GM19240 (cell line): ENCODE results near the gene VSTM2B.

Experiments used
- DNase-seq: peaks from one replicate; pipeline ENCODE4 v3.0.0; 2011; ENCODE audit warnings: low spot score; ENCODE audit not compliant: insufficient read length

VSTM2B gene

DNA sequence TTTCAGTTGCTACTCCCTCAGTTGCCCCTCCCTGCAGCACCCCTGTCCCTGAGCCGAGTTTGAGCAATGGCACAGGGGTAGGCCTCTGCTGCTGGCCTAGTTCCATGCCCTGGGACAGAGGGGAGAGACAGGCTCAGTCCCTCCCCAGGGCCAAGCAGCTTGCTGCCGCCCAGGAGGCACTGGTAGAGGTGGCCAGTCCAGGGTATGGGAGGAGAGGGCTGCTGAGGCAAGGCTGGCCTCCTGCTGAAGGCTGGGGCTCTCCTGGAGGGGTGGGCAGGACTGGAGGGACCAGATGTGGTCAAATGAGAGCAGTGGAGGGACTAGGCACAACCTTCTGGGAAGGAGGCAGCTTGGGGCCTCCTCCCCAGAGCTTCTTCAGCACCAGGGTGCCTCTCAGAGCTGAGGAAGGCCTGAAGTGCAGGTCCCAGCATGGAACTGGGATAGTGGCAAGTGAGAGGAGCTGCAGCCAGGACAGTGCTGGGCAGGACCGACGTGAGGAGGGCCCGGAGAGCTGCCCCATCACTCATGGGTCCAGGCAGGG, 29.8 kb upstream of the VSTM2B start:
- DNase-seq = no peak

- DNase-seq = no peak
Observed at GRCh38 chr19:29497241-29497640, 28.6 kb upstream of the VSTM2B start.

- no peak for DNase-seq
Observed at GRCh38 chr19:29497686-29498436, 27.9 kb upstream of the VSTM2B start.

- DNase-seq = no peak
Observed at GRCh38 chr19:29499261-29499920, 26.4 kb upstream of the VSTM2B start.

- DNase-seq = no peak
Observed at GRCh38 chr19:29499921-29500590, 25.7 kb upstream of the VSTM2B start.

- DNase-seq = no peak
Observed at GRCh38 chr19:29501816-29502580, 23.8 kb upstream of the VSTM2B start.

DNA sequence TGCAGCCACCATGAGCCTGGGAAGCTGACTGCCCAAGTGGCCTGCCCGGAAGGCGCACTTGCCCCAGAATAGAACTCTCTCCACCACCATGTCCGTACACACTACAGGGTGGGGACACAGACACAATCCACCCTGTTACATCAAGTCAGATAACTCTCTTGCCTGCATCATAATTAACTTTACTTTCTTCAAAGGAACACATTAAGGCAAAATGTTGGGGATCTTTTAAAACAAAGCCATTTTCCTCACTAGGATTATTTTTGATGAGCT, 23.3 kb upstream of the VSTM2B start:
- DNase-seq = no peak

DNA sequence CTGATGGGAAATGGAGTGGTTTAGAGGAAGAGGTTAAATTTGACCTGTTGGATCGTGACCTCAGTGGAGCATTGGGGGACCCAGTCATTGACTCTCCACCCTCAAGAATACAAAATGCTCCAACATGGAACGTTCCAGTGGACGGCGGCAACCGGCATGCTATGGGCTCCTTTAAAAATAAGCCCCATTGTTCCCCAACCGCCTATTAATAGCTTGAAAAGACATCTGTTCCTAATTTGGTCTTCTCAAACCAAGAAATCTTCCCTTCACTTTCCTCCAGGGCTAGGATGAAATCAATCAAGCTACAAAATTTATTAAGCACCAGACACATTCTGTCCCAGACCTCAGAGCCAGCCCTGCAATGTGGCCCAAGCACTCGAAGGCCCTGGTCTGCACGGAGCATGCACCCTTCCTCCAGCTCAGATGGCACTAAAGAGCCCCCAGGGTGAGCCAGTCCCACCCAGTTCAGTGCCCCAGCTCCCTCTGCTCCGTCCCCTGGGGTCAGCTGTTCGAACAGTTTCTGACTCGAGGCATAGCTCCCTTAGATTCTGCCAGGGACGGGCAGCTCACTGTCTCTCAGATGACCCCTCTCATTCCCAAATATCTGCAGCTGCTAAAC, 22.5 kb upstream of the VSTM2B start:
- DNase-seq = no peak

DNA sequence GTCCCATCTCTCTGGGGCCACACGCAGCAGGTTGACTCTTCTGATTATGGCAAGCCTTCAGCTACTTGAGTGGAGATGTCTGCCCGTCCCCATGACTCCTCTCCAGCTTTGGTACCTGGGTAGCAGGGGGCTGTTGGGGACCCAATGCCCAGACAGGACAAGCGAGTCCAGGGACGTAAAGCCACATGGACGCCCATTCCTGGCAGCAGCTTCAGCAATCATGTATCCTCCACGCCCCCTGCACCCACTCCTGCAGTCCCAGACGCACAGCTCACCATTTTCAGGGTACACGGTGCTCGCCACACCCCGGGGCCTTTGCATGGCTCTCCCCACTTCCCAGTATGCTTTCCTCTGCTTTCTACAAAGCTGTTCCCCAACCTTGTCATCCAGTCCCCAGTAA, 22.0 kb upstream of the VSTM2B start:
- DNase-seq = no peak

DNA sequence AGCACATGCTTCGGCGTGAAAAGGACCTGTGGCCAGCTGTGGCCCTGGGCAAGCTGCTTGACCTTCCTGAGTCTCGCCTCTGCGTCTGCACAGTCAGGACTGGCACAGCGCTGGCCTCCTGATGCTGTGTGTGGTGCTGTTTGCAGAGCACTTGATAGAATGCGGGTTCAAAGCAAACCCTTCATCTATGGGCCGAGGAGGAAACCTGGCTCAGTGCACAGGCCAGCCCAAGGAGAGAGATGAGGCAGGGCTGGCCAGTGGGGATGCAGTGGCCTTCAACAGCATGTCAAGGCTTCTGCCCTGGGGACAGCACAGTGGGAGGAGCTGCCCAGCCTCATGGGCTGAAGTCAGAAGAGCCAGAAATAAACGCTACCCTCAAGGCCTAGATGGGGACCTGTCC, 21.3 kb upstream of the VSTM2B start:
- DNase-seq = no peak

DNA sequence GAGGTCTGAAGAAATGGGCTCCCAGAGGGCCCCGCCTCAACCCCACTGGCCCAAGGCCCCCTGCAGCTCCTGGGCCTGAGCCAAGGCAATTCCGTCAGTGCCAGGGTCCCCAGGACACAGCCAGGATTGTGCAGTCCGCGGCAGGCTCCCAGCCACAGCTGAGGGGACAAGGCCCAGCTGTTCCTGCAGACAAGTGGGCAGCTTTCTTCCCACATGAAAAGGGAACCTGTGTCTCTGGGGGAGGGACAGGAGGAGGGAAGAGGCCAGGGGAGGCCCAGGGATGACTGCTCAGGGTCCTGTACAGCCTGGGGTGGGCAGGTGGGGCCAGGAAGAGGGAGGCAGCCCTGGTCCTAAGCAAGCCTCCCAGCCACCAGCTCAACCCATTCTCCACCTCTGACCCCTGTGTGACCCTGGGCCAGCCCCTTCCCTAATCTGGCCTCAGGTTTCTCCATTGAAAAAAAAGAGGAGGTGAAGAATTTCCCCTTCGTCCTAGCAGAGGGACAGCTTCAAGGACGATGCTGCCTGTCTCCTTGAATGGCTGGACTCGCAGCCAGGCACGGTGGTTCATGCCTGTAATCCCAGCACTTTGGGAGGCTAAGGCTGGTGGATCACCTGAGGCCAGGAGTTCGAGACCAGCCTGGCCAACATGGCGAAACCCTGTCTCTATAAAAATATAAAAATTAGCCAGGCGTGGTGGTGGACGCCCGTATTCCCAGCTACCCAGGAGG, 20.5 kb upstream of the VSTM2B start:
- DNase-seq = no peak

DNA sequence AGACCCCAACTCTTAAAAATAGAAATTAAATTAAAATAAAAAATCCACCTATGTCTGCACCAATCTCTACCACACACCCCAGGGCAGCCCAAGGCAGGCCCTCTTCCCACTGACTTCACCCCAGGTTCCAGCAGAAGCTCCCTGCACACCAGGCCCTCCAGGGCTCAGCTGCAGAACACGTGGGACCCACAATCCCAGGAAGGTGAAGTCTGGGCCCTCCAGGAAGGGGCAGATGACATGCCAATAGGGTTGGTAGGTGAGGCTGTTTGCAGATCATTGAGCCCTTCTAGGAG, 19.2 kb upstream of the VSTM2B start:
- no peak for DNase-seq

- DNase-seq = no peak
Observed at GRCh38 chr19:29507081-29507860, 18.5 kb upstream of the VSTM2B start.

DNA sequence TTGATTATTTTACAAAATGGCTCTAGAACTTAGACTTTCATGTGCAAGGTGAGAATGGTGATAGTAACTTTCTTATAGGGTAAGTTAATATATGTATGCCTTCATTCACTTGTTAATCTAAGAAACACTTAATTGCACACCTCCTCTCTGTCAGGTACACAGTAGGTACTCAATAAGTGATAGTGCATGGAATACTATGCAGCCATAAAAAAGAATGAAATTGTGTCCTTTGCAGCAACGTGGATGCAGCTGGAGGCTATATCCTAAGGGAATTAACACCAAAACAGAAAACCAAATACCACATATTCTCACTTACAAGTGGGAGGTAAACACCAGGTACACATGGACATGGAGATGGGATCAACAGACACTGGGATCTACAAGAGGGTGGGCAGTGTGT, 17.6 kb upstream of the VSTM2B start:
- DNase-seq = no peak

- DNase-seq = no peak
Observed at GRCh38 chr19:29509456-29509855, 16.3 kb upstream of the VSTM2B start.

- no peak for DNase-seq
Observed at GRCh38 chr19:29510701-29511265, 15.0 kb upstream of the VSTM2B start.

DNA sequence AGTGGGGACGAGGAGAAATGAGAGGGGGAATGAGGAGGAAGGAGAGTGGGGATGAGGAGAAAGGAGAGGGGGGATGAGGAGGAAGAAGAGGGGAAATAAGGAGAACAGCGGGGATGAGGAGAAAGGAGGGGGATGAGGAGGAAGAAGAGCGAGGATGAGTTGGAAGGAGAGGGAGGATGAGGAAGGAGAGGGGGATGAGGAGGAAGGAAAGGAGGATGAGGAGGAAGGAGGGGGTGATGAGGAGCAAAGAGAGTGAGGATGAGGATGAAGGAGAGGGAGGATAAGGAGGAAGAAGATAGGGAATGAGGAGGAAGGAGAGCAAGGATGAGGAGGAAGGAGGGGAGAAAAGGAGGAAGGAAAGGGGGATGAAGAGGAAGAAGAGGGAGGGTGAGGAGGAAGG, 14.0 kb upstream of the VSTM2B start:
- DNase-seq = no peak

DNA sequence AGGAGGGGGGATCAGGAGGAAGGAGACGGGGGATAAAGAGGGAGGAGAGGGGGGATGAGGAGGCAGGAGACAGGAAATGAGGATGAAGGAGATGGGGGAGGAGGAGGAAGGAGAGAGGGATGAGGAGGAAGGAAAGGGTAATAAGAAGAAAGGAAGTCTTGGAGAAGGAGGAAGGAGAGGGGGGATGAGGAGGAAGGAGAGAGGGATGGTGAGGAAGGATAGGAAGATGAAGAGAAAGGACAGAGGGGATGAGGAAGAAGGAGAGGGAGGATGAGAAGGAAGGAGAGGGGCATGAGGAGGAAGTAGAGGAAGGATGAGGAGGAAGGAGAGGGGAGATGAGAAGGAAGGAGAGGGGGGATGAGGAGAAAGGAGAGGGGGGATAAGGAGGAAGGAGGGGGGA, 13.0 kb upstream of the VSTM2B start:
- no peak for DNase-seq

GRCh38 chr19:29514525-29515232, 11.1 kb upstream of the VSTM2B start:
- no peak for DNase-seq
